ENCODE results near the gene ABCA6.

The ABCA6 gene

DNA sequence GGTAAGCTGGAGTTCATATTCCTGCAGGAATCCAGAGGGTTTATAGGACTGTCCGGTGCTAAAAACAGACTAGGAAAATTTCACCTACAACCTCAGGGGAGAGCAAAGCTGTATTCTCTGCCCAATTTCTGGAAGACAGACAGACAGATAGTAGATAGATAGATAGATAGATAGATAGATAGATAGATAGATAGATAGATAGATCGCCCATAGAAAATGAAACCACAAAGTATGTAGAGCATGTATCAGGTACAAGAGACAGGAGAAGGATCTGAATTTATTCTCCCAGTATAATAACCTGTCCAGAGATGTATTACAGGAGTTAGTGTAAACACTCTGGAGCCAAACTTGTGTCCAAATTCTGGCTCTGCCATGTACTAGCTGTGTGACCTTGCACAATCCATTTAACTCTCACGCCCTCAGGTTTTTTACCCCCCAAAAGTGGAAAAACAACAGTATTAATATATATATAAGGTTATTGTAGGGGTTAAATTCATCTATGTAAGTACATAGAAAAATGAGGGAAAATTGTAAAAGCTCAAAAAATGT, 2.1 kb upstream of the ABCA6 start:
- TF ChIP-seq SIN3A (IDR thresholded peaks at IDR 0.05; ENCODE audit: borderline replicate concordance, insufficient read depth, low read length) = no peak
- TF ChIP-seq POLR2AphosphoS5 (IDR thresholded peaks at IDR 0.05; ENCODE audit: low read depth, low read length) = no peak
- TF ChIP-seq, protein P1, sequence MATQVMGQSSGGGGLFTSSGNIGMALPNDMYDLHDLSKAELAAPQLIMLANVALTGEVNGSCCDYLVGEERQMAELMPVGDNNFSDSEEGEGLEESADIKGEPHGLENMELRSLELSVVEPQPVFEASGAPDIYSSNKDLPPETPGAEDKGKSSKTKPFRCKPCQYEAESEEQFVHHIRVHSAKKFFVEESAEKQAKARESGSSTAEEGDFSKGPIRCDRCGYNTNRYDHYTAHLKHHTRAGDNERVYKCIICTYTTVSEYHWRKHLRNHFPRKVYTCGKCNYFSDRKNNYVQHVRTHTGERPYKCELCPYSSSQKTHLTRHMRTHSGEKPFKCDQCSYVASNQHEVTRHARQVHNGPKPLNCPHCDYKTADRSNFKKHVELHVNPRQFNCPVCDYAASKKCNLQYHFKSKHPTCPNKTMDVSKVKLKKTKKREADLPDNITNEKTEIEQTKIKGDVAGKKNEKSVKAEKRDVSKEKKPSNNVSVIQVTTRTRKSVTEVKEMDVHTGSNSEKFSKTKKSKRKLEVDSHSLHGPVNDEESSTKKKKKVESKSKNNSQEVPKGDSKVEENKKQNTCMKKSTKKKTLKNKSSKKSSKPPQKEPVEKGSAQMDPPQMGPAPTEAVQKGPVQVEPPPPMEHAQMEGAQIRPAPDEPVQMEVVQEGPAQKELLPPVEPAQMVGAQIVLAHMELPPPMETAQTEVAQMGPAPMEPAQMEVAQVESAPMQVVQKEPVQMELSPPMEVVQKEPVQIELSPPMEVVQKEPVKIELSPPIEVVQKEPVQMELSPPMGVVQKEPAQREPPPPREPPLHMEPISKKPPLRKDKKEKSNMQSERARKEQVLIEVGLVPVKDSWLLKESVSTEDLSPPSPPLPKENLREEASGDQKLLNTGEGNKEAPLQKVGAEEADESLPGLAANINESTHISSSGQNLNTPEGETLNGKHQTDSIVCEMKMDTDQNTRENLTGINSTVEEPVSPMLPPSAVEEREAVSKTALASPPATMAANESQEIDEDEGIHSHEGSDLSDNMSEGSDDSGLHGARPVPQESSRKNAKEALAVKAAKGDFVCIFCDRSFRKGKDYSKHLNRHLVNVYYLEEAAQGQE (IDR thresholded peaks at IDR 0.05; ENCODE audit: insufficient read depth in 1 of 2, low read depth in 2 of 2, low read length in 2 of 2) = no peak
- TF ChIP-seq TAF1 (IDR thresholded peaks at IDR 0.05; ENCODE audit: borderline replicate concordance, insufficient read depth, low read length) = no peak
- TF ChIP-seq FOXP2 (optimal IDR thresholded peaks at IDR 0.05; ENCODE audit: borderline replicate concordance, extremely low read depth, extremely low read length, insufficient read depth) = no peak

GRCh38 chr17:69143151-69143550, 1.5 kb upstream of the ABCA6 start:
- TF ChIP-seq SIN3A (IDR thresholded peaks at IDR 0.05; ENCODE audit: borderline replicate concordance, insufficient read depth, low read length) (no peak), TAF1 (IDR thresholded peaks at IDR 0.05; ENCODE audit: borderline replicate concordance, insufficient read depth, low read length) (no peak), POLR2AphosphoS5 (IDR thresholded peaks at IDR 0.05; ENCODE audit: low read depth, low read length) (no peak), FOXP2 (optimal IDR thresholded peaks at IDR 0.05; ENCODE audit: borderline replicate concordance, extremely low read depth, extremely low read length, insufficient read depth) (no peak)
- TF ChIP-seq, protein P1 (IDR thresholded peaks at IDR 0.05; ENCODE audit: insufficient read depth in 1 of 2, low read depth in 2 of 2, low read length in 2 of 2) = no peak

DNA sequence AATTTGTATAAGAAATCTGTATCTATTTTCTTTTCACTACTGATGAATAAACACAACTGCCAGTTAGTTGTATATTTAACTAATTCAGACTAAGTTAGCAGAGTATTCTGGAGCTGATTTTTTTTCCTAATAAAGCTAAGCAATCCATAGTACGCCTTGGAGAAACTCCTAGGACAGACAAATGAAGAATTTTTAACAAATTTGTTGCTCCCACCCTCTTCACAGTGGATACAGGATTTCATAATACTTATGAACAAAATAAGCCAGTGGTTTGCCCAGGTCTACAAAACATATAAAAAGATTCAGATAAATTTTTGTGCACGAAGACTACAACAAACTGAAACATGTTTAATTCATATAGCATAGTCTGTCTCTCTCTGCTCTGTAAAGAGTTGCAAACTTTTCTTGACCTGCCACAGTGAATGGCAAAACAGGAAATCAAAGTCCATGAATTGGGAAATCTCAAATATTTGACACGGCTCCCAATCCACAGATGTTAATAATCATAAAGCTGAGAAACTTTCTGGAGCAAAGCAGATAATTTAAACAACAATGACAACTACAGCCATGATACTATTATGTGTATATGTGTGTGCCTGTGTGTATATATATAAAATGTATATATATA, 594 bp upstream of the ABCA6 start:
- TF ChIP-seq, protein P1 (IDR thresholded peaks at IDR 0.05; ENCODE audit: insufficient read depth in 1 of 2, low read depth in 2 of 2, low read length in 2 of 2) = no peak
- TF ChIP-seq POLR2AphosphoS5 (IDR thresholded peaks at IDR 0.05; ENCODE audit: low read depth, low read length) (no peak), FOXP2 (optimal IDR thresholded peaks at IDR 0.05; ENCODE audit: borderline replicate concordance, extremely low read depth, extremely low read length, insufficient read depth) (no peak), TAF1 (IDR thresholded peaks at IDR 0.05; ENCODE audit: borderline replicate concordance, insufficient read depth, low read length) (no peak), SIN3A (IDR thresholded peaks at IDR 0.05; ENCODE audit: borderline replicate concordance, insufficient read depth, low read length) (no peak)

DNA sequence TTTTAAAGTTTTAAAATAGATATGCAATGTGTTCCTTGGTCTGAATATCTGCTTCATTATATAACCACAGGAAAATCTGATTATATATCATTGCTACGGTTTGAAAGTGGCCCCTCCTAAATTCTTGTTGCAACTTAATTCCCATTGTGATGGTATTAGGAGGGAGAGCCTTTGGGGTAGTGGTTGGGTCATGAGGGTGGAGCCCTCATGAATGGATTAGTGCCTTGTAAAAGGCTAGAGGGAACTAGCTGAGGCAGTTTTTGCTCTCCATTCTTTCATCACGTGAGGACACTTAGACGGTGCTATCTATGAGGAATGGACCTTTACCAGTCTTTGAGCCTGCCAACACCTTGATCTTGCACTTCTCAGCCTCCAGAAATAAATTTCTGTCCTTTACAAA, 7.6 kb downstream of the ABCA6 start:
- TF ChIP-seq FOXP2 (optimal IDR thresholded peaks at IDR 0.05; ENCODE audit: borderline replicate concordance, extremely low read depth, extremely low read length, insufficient read depth) = no peak
- TF ChIP-seq, protein P1 (IDR thresholded peaks at IDR 0.05; ENCODE audit: insufficient read depth in 1 of 2, low read depth in 2 of 2, low read length in 2 of 2) = no peak
- TF ChIP-seq SIN3A (IDR thresholded peaks at IDR 0.05; ENCODE audit: borderline replicate concordance, insufficient read depth, low read length) = no peak
- TF ChIP-seq TAF1 (IDR thresholded peaks at IDR 0.05; ENCODE audit: borderline replicate concordance, insufficient read depth, low read length) = no peak
- no peak for TF ChIP-seq POLR2AphosphoS5 (IDR thresholded peaks at IDR 0.05; ENCODE audit: low read depth, low read length)

Data from PFSK-1 (cell line).